ENCODE data around the gene DCANP1. TPM values are rescaled to one million over a fixed set of nuclear protein-coding genes. Genes with fewer than 3 reads are reported as not detected.

Gene DCANP1
- total RNA-seq, 3 donors from 2014 or later (not counting 1 experiment from before 2014, with no cell fraction given) = 0.07 TPM; not detected in 2

- Mint-ChIP-seq H3K4me3 (no peak overlapping the region), H3K4me1 (no peaks in the 10 kb centered on the region), H3K36me3 (no peaks in the 10 kb centered on the region), H3K9me3 (no peaks in the 10 kb centered on the region), H3K27me3 (ENCODE audit: low read depth in 2 of 2) (peaks cover 6 to 8% of the 10 kb centered on the region in 2 donors), H3K27ac (no peak overlapping the region)
- Histone ChIP-seq H3K36me3 (ENCODE audit: control insufficient read depth, insufficient read depth, low read length) (no peaks in the 10 kb centered on the region), H3K27ac (ENCODE audit: low read length) (no peak overlapping the region), H3K9me3 (ENCODE audit: control insufficient read depth, insufficient read depth, low read length) (no peaks in the 10 kb centered on the region), H3K27me3 (ENCODE audit: control insufficient read depth, insufficient read depth, low read length) (no peaks in the 10 kb centered on the region), H3K4me1 (ENCODE audit: control insufficient read depth, insufficient read depth, low read length) (peaks cover 5% of the 10 kb centered on the region), H3K4me3 (ENCODE audit: low read length) (no peak overlapping the region)
- ATAC-seq (no peak), DNase-seq (no peak)
- WGBS (ENCODE audit: insufficient coverage) = 50% methylated on average over 5 of the region's 5 CpGs
- TF ChIP-seq CTCF (IDR thresholded peaks at IDR 0.05) = no peak
- intact Hi-C loops (cut with micrococcal nuclease) = no loop called here
Observed at GRCh38 chr5:135458921-135459331, 11.8 kb upstream of the DCANP1 start.

- Histone ChIP-seq H3K4me3 (ENCODE audit: low read length) (no peak overlapping the region), H3K4me1 (ENCODE audit: control insufficient read depth, insufficient read depth, low read length) (peaks cover 5% of the 10 kb centered on the region), H3K36me3 (ENCODE audit: control insufficient read depth, insufficient read depth, low read length) (no peaks in the 10 kb centered on the region), H3K27me3 (ENCODE audit: control insufficient read depth, insufficient read depth, low read length) (no peaks in the 10 kb centered on the region), H3K9me3 (ENCODE audit: control insufficient read depth, insufficient read depth, low read length) (no peaks in the 10 kb centered on the region), H3K27ac (ENCODE audit: low read length) (no peak overlapping the region)
- DNase-seq (no peak), ATAC-seq (no peak)
- Mint-ChIP-seq H3K27ac (no peak overlapping the region), H3K9me3 (no peaks in the 10 kb centered on the region), H3K27me3 (ENCODE audit: low read depth in 2 of 2) (peaks cover 3 to 6% of the 10 kb centered on the region in 2 donors), H3K36me3 (no peaks in the 10 kb centered on the region), H3K4me3 (no peak overlapping the region), H3K4me1 (no peaks in the 10 kb centered on the region)
- TF ChIP-seq CTCF (IDR thresholded peaks at IDR 0.05) = no peak
- 93% methylated on average over 4 of the region's 4 CpGs for WGBS (ENCODE audit: insufficient coverage)
- intact Hi-C loops (cut with micrococcal nuclease) = no loop called here
Observed at GRCh38 chr5:135458356-135458755, 11.2 kb upstream of the DCANP1 start.

GRCh38 chr5:135457424-135458071 lies 10.4 kb upstream of the DCANP1 start:
- no peak overlapping the region for H3K27ac ChIP-seq (ENCODE audit: low read length)
- H3K36me3 Mint-ChIP-seq = no peaks in the 10 kb centered on the region
- no peaks in the 10 kb centered on the region for H3K27me3 ChIP-seq (ENCODE audit: control insufficient read depth, insufficient read depth, low read length)
- 51% methylated on average over 8 of the region's 9 CpGs for WGBS (ENCODE audit: insufficient coverage)
- H3K9me3 ChIP-seq (ENCODE audit: control insufficient read depth, insufficient read depth, low read length) = no peaks in the 10 kb centered on the region
- peak; percentile 82 for TF ChIP-seq CTCF (IDR thresholded peaks at IDR 0.05)
- H3K4me1 Mint-ChIP-seq = no peaks in the 10 kb centered on the region
- no peak overlapping the region for H3K4me3 ChIP-seq (ENCODE audit: low read length)
- H3K4me1 ChIP-seq (ENCODE audit: control insufficient read depth, insufficient read depth, low read length) = peaks cover 5% of the 10 kb centered on the region
- peak; percentile 42 to 66 for DNase-seq
- peaks cover 6% of the 10 kb centered on the region in 2 donors for H3K27me3 Mint-ChIP-seq (ENCODE audit: low read depth in 2 of 2)
- H3K9me3 Mint-ChIP-seq = no peaks in the 10 kb centered on the region
- no peak overlapping the region for H3K4me3 Mint-ChIP-seq
- no peak overlapping the region for H3K27ac Mint-ChIP-seq
- ATAC-seq = peak; percentile 62 to 78 (median 70)
- intact Hi-C loops (cut with micrococcal nuclease) = no loop called here
- no peaks in the 10 kb centered on the region for H3K36me3 ChIP-seq (ENCODE audit: control insufficient read depth, insufficient read depth, low read length)

Data from natural killer cell (primary cell).